ENCODE data around the gene LTK.

DNA sequence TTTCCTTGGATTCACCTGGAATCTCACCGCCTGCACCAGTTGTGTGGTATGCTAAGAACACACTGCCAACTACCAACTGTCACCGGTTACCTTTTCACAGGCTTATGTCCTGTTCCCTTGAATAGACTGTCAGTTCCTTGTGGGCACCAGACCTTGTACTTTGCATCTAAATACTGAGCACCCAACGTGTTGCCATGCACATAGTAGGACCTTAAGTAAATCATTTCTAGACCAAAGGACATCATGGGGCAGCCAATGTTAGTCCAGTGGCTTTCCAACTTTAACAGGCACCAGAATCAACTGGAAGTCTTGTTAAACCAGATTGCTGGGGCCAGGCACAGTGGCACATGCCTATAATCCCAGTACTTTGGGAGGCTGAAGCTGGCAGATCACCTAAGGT is 31.6 kb upstream of the LTK start:
- TF ChIP-seq, protein P1, sequence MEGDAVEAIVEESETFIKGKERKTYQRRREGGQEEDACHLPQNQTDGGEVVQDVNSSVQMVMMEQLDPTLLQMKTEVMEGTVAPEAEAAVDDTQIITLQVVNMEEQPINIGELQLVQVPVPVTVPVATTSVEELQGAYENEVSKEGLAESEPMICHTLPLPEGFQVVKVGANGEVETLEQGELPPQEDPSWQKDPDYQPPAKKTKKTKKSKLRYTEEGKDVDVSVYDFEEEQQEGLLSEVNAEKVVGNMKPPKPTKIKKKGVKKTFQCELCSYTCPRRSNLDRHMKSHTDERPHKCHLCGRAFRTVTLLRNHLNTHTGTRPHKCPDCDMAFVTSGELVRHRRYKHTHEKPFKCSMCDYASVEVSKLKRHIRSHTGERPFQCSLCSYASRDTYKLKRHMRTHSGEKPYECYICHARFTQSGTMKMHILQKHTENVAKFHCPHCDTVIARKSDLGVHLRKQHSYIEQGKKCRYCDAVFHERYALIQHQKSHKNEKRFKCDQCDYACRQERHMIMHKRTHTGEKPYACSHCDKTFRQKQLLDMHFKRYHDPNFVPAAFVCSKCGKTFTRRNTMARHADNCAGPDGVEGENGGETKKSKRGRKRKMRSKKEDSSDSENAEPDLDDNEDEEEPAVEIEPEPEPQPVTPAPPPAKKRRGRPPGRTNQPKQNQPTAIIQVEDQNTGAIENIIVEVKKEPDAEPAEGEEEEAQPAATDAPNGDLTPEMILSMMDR (conservative IDR thresholded peaks at IDR 0.05; ENCODE audit: low read depth, low read length) = no peak
- TF ChIP-seq MAZ (IDR thresholded peaks at IDR 0.05; ENCODE audit: borderline replicate concordance, low read depth, low read length) (no peak), MXI1 (IDR thresholded peaks at IDR 0.05; ENCODE audit: borderline replicate concordance, low read depth, low read length) (no peak)
- TF ChIP-seq, protein P2, sequence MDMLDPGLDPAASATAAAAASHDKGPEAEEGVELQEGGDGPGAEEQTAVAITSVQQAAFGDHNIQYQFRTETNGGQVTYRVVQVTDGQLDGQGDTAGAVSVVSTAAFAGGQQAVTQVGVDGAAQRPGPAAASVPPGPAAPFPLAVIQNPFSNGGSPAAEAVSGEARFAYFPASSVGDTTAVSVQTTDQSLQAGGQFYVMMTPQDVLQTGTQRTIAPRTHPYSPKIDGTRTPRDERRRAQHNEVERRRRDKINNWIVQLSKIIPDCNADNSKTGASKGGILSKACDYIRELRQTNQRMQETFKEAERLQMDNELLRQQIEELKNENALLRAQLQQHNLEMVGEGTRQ (IDR thresholded peaks at IDR 0.05; ENCODE audit: low read depth, low read length) = no peak

Data from IMR-90 (cell line).